ENCODE measurements around the gene PSME3IP1. TPM values are rescaled to one million over a fixed set of nuclear protein-coding genes. Genes with fewer than 3 reads are reported as not detected.

Gene PSME3IP1
- polyA plus RNA-seq, 1 donor (not counting 4 experiments of a cell fraction or from before 2014, with no cell fraction given): 75.7 TPM

DNA sequence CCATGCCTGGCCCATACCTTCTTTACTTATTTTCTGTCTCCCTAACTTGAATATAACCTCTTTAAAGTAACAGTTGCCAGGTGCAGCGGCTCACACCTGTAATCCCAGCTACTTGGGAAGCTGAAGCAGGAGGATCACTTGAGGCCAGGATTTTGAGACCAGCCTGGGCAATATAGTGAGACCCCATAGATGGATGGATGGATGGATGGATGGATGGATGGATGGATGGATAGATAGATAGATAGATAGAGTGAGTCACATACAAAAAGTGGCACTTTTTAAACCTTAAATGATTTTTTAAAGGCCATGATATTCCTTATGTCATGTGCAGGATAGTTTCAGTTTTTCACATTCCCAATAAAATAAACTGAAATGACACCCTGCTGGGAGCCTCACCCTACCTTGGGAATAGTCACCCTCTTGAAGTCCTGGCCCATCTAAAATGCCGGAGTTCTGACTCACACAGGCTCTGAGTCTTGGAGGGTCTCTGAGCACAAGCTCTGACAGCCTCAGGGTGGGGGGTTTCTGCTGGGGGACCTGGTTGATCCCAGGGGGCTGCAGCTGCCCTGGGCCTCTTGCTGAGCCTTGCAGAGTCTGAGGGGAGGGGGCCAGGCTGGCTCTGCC lies 67.3 kb downstream of the PSME3IP1 start:
- FAIRE-seq (no peak), DNase-seq (ENCODE audit: low read depth, low spot score) (no peak)
- no peaks in the 10 kb centered on the region for H3K9me3 ChIP-seq (ENCODE audit: control insufficient read depth, low read depth, low read length)
- H3K9ac ChIP-seq (ENCODE audit: control insufficient read depth, extremely low read depth, insufficient read depth, low read length): no peak overlapping the region
- no peak overlapping the region for H3K27ac ChIP-seq (ENCODE audit: control insufficient read depth, insufficient read depth, low read length)
- no peak overlapping the region for H2AFZ ChIP-seq (ENCODE audit: control insufficient read depth, low read length)
- peaks cover 0 to 6% of the 10 kb centered on the region in 2 experiments for H3K36me3 ChIP-seq (ENCODE audit: control insufficient read depth in 2 of 2, extremely low read depth in 1 of 2, insufficient read depth in 2 of 2, low read length in 2 of 2)
- H3K27me3 ChIP-seq (ENCODE audit: control insufficient read depth, extremely low read depth, insufficient read depth, low read length): no peaks in the 10 kb centered on the region
- H4K20me1 ChIP-seq (ENCODE audit: control insufficient read depth, extremely low read depth, insufficient read depth, low read length): no peaks in the 10 kb centered on the region
- H3K79me2 ChIP-seq (ENCODE audit: control insufficient read depth, insufficient read depth, low read length): no peaks in the 10 kb centered on the region
- TF ChIP-seq EZH2 (IDR thresholded peaks at IDR 0.05; ENCODE audit: low read length): no peak
- TF ChIP-seq, protein P1, sequence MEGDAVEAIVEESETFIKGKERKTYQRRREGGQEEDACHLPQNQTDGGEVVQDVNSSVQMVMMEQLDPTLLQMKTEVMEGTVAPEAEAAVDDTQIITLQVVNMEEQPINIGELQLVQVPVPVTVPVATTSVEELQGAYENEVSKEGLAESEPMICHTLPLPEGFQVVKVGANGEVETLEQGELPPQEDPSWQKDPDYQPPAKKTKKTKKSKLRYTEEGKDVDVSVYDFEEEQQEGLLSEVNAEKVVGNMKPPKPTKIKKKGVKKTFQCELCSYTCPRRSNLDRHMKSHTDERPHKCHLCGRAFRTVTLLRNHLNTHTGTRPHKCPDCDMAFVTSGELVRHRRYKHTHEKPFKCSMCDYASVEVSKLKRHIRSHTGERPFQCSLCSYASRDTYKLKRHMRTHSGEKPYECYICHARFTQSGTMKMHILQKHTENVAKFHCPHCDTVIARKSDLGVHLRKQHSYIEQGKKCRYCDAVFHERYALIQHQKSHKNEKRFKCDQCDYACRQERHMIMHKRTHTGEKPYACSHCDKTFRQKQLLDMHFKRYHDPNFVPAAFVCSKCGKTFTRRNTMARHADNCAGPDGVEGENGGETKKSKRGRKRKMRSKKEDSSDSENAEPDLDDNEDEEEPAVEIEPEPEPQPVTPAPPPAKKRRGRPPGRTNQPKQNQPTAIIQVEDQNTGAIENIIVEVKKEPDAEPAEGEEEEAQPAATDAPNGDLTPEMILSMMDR (optimal IDR thresholded peaks at IDR 0.05 in 1 of 3, IDR thresholded peaks at IDR 0.05 in 1 of 3, conservative IDR thresholded peaks at IDR 0.05 in 1 of 3; ENCODE audit: extremely low read depth in 1 of 3, insufficient read depth in 2 of 3, low read length in 3 of 3): no peak
- no peak overlapping the region for H3K4me2 ChIP-seq (ENCODE audit: control insufficient read depth, extremely low read depth, insufficient read depth, low read depth, low read length)
- dilution Hi-C loops (cut with MboI; ENCODE audit: extremely low pct_ligation_motif_present, low sequenced_read_pairs): no loop called here
- H3K4me3 ChIP-seq (ENCODE audit: control insufficient read depth in 2 of 3, extremely low read depth in 1 of 3, insufficient read depth in 2 of 3, low read depth in 1 of 3, low read length in 3 of 3): no peak overlapping the region
- H3K4me1 ChIP-seq (ENCODE audit: control insufficient read depth, extremely low read depth, insufficient read depth, low read length): no peaks in the 10 kb centered on the region
- no peaks in the 10 kb centered on the region for H3K9me1 ChIP-seq (ENCODE audit: control insufficient read depth, extremely low read depth, insufficient read depth, low read length)

DNA sequence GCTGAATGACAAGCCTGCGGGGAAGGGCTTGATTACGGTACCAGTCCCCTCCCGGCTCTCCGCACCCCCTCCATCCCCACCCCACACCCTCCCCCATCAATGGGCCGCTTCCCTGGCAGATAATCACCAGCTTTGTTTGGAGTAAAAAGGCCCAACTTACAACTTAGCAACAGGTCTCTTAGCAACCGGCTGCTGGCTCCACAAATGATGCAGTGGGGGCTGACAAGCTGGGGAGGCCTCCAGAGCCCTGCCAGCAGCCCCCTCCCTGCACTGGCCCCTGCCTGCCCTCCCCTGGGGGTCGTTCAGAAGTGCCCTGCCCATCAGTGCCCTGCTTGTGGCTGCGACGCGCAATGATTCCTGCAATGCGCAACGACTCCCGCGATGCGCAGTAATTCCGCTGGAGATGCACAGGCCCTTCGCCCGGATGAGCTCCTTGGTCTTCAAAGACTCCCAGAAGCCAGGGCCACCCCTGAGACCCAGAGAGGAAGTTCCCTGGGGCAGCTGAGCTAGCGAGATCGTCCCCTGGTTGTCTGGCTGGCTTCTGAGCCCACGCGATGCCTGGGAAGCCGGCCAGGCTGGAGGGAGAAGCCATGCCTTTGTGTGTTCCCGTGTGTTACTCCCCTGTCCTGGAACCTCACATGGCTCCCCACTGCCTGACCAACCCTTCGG lies 70.2 kb downstream of the PSME3IP1 start:
- H2AFZ ChIP-seq (ENCODE audit: control insufficient read depth, low read length): no peak overlapping the region

More for the DNA sequence above, 70.2 kb downstream of the PSME3IP1 start:
- Histone ChIP-seq H3K9me3 (ENCODE audit: control insufficient read depth, low read depth, low read length) (no peaks in the 10 kb centered on the region), H3K4me2 (ENCODE audit: control insufficient read depth, extremely low read depth, insufficient read depth, low read depth, low read length) (no peak overlapping the region), H3K4me3 (ENCODE audit: control insufficient read depth in 2 of 3, extremely low read depth in 1 of 3, insufficient read depth in 2 of 3, low read depth in 1 of 3, low read length in 3 of 3) (no peak overlapping the region), H3K27me3 (ENCODE audit: control insufficient read depth, extremely low read depth, insufficient read depth, low read length) (no peaks in the 10 kb centered on the region), H3K36me3 (ENCODE audit: control insufficient read depth in 2 of 2, extremely low read depth in 1 of 2, insufficient read depth in 2 of 2, low read length in 2 of 2) (no peaks in the 10 kb centered on the region), H4K20me1 (ENCODE audit: control insufficient read depth, extremely low read depth, insufficient read depth, low read length) (no peaks in the 10 kb centered on the region), H3K79me2 (ENCODE audit: control insufficient read depth, insufficient read depth, low read length) (no peaks in the 10 kb centered on the region), H3K27ac (ENCODE audit: control insufficient read depth, insufficient read depth, low read length) (no peak overlapping the region), H3K9ac (ENCODE audit: control insufficient read depth, extremely low read depth, insufficient read depth, low read length) (no peak overlapping the region), H3K9me1 (ENCODE audit: control insufficient read depth, extremely low read depth, insufficient read depth, low read length) (no peaks in the 10 kb centered on the region), H3K4me1 (ENCODE audit: control insufficient read depth, extremely low read depth, insufficient read depth, low read length) (no peaks in the 10 kb centered on the region)
- FAIRE-seq: no peak
- DNase-seq (ENCODE audit: low read depth, low spot score): no peak
- TF ChIP-seq EZH2 (IDR thresholded peaks at IDR 0.05; ENCODE audit: low read length): no peak
- TF ChIP-seq, protein P1 (optimal IDR thresholded peaks at IDR 0.05 in 1 of 3, IDR thresholded peaks at IDR 0.05 in 1 of 3, conservative IDR thresholded peaks at IDR 0.05 in 1 of 3; ENCODE audit: extremely low read depth in 1 of 3, insufficient read depth in 2 of 3, low read length in 3 of 3): no peak
- dilution Hi-C loops (cut with MboI; ENCODE audit: extremely low pct_ligation_motif_present, low sequenced_read_pairs): no loop called here
